IMR-90 (cell line): Measurements from ENCODE around the gene C10orf90. TPM values are rescaled to one million over a fixed set of nuclear protein-coding genes. Genes with fewer than 3 reads are reported as not detected.

Source experiments
- ATAC-seq: fragments of 200-7000 bp; cut with Tn5 transposase; 2 replicates; pipeline ENCODE4 v1.9.1; 2020; ENCODE audit warnings: low read depth, mild to moderate bottlenecking, moderate library complexity
- BruUV-seq: library from RNA; stranded (reverse); fragments of 400-500 nt; replicated peaks from 2 replicates; lab custom pipeline; 2021; lab: Mats Ljungman, UMichigan
- CTCF ChIA-PET: fragments of 300-600 bp; formaldehyde crosslinking; extraction: SDS; loops from one replicate; lab custom pipeline; 2021; ENCODE audit warnings: antibody characterized with exemption; lab: Yijun Ruan, JAX
- POLR2A ChIA-PET: fragments of 300-600 bp; sonication (Branson Sonifier 250); formaldehyde crosslinking; loops from one replicate; lab custom pipeline; 2022; ENCODE audit warnings: antibody characterized with exemption; ENCODE audit not compliant: unreplicated experiment; lab: Charles Lee
- DNase-seq: peaks from one replicate; pipeline ENCODE4 v3.0.0; 2013
- H2AFZ ChIP-seq: replicated peaks from 2 replicates; pipeline ENCODE3; 2013; ENCODE audit warnings: low read length, mild to moderate bottlenecking; ENCODE audit not compliant: poor library complexity
- H2AK5ac ChIP-seq: 2 replicates; pipeline ENCODE4 v1.6.1; 2013; ENCODE audit warnings: low read depth, low read length, inconsistent platforms
- H2AK9ac ChIP-seq: replicated peaks from 2 replicates; pipeline ENCODE3; 2013; ENCODE audit warnings: mild to moderate bottlenecking, low read depth, low read length, moderate library complexity; ENCODE audit not compliant: poor library complexity
- H2BK120ac ChIP-seq: 2 replicates; pipeline ENCODE4 v1.6.1; 2013; ENCODE audit warnings: low read depth, low read length, inconsistent platforms
- H2BK15ac ChIP-seq: 3 replicates; pipeline ENCODE4 v1.6.1; 2013; ENCODE audit warnings: low read depth, low read length, inconsistent platforms
- H2BK20ac ChIP-seq: 2 replicates; pipeline ENCODE4 v1.6.1; 2013; ENCODE audit warnings: low read depth, mild to moderate bottlenecking, inconsistent platforms, low read length, moderate library complexity
- H2BK5ac ChIP-seq: 2 replicates; pipeline ENCODE4 v1.6.1; 2013; ENCODE audit warnings: mild to moderate bottlenecking, low read depth, low read length, inconsistent platforms; ENCODE audit not compliant: poor library complexity, severe bottlenecking
- H3K14ac ChIP-seq: replicated peaks from 2 replicates; pipeline ENCODE4 v1.6.1; 2013; ENCODE audit warnings: low read depth, low read length, inconsistent platforms
- H3K18ac ChIP-seq: 2 replicates; pipeline ENCODE4 v1.6.1; 2013; ENCODE audit warnings: low read depth, low read length, control low read depth
- H3K23ac ChIP-seq: 2 replicates; pipeline ENCODE4 v1.6.1; 2013; ENCODE audit warnings: low read depth, low read length, inconsistent platforms
- H3K27ac ChIP-seq: 2 replicates; pipeline ENCODE4 v1.5.1; 2013; ENCODE audit warnings: mild to moderate bottlenecking, control low read depth, low read length; ENCODE audit not compliant: insufficient read depth
- H3K27me3 ChIP-seq: 2 replicates; pipeline ENCODE4 v1.6.1; 2013; ENCODE audit warnings: low read length; ENCODE audit not compliant: control insufficient read depth, insufficient read depth
- H3K36me3 ChIP-seq: 2 replicates; pipeline ENCODE4 v1.6.1; 2013; ENCODE audit warnings: low read length, mixed read lengths; ENCODE audit not compliant: control insufficient read depth, insufficient read depth
- H3K4ac ChIP-seq: 2 replicates; pipeline ENCODE4 v1.6.1; 2013; ENCODE audit warnings: low read depth, low read length, inconsistent platforms
- H3K4me1 ChIP-seq: 2 replicates; pipeline ENCODE4 v1.6.1; 2013; ENCODE audit warnings: low read length, mixed read lengths; ENCODE audit not compliant: control insufficient read depth, insufficient read depth
- H3K4me2 ChIP-seq: 2 replicates; pipeline ENCODE4 v1.6.1; 2013; ENCODE audit warnings: low read depth, mild to moderate bottlenecking, control low read depth, low read length, moderate library complexity
- H3K4me3 ChIP-seq: 2 replicates; pipeline ENCODE4 v1.5.1; 2013; ENCODE audit warnings: low read depth, mild to moderate bottlenecking, control low read depth, low read length, moderate library complexity; ENCODE audit not compliant: insufficient read depth
- H3K56ac ChIP-seq: 2 replicates; pipeline ENCODE4 v1.6.1; 2013; ENCODE audit warnings: low read length, inconsistent platforms; ENCODE audit not compliant: insufficient read depth; ENCODE audit errors: extremely low read depth
- H3K79me1 ChIP-seq, 2 experiments: 2 replicates each; pipeline ENCODE4 v1.6.1; 2013; ENCODE audit warnings: low read length in 2 of 2, inconsistent platforms in 1 of 2, low read depth in 1 of 2
- H3K9ac ChIP-seq: 2 replicates; pipeline ENCODE4 v1.6.1; 2013; ENCODE audit warnings: low read depth, low read length, control low read depth
- H3K9me1 ChIP-seq: 2 replicates; pipeline ENCODE4 v1.6.1; 2013; ENCODE audit warnings: low read length, inconsistent platforms; ENCODE audit not compliant: insufficient read depth
- H3K9me3 ChIP-seq: 2 replicates; pipeline ENCODE4 v1.6.1; 2013; ENCODE audit warnings: low read length; ENCODE audit not compliant: control insufficient read depth, insufficient read depth
- H4K20me1 ChIP-seq: 2 replicates; pipeline ENCODE4 v1.6.1; 2013; ENCODE audit warnings: low read length, inconsistent platforms; ENCODE audit not compliant: insufficient read depth
- H4K5ac ChIP-seq: 2 replicates; pipeline ENCODE4 v1.6.1; 2013; ENCODE audit warnings: mild to moderate bottlenecking, low read depth, low read length, control low read depth
- H4K8ac ChIP-seq, 2 experiments: 2 replicates each; pipeline ENCODE4 v1.6.1; 2013; ENCODE audit warnings: low read depth in 2 of 2, low read length in 2 of 2, control low read depth in 1 of 2, inconsistent platforms in 1 of 2
- H4K91ac ChIP-seq: 2 replicates; pipeline ENCODE4 v1.6.1; 2013; ENCODE audit warnings: low read depth, low read length, inconsistent platforms; ENCODE audit not compliant: insufficient read depth
- NFE2L2 ChIP-seq: fragments of 150-350 bp; IDR thresholded peaks from 2 replicates; pipeline ENCODE4 v1.6.1; 2016; ENCODE audit warnings: low read depth, mild to moderate bottlenecking, low read length
- RCOR1 ChIP-seq: IDR thresholded peaks from 2 replicates; pipeline ENCODE4 v1.6.1; 2012; ENCODE audit warnings: mild to moderate bottlenecking, low read length, improper control_type of control experiment; ENCODE audit not compliant: insufficient replicate concordance
- WGBS, 2 experiments: methylation state at CpG; one replicate each; pipeline versions ENCODE4 v1.1.5 to v1.1.7; 2013; ENCODE audit warnings: missing lambda C conversion rate in 2 of 2; ENCODE audit not compliant: insufficient read length in 1 of 2; ENCODE audit errors: extremely low coverage in 2 of 2; 5-methylcytosine and 5-hydroxymethylcytosine counted together
- dilution Hi-C: fragments of 300-500 bp; cut with HindIII; formaldehyde crosslinking; loops from one replicate; pipeline ENCODE4 v1.14.3; 2018; ENCODE audit warnings: low sequenced_read_pairs; ENCODE audit not compliant: unreplicated experiment
- in situ Hi-C: fragments of 300-500 bp; cut with MboI; formaldehyde crosslinking; loops from 3 replicates; pipeline ENCODE4 v1.14.3; 2019; ENCODE audit warnings: low sequenced_read_pairs, inconsistent platforms, mixed read lengths
- intact Hi-C: fragments of 100-400 bp; cut with micrococcal nuclease; formaldehyde crosslinking; loops from 2 replicates; pipeline ENCODE4 v1.10.0; 2022
- polyA plus RNA-seq, 3 experiments: library from polyadenylated mRNA; depleted of rRNA; stranded (reverse); fragments of >200 nt; gene quantifications; 2 replicates each; pipeline ENCODE4 v1.2.3, GENCODE V29; 2012; ENCODE audit warnings: low replicate concordance in 1 of 3
- total RNA-seq: library from RNA; depleted of rRNA; stranded (reverse); fragments of >200 nt; gene quantifications from 2 replicates; pipeline ENCODE4 v1.2.3, GENCODE V29; 2012

C10orf90 gene
- total and polyA plus RNA-seq, 2 of the 4 experiments (the other 2 are of a cell fraction) = 0.05 to 0.18 TPM

- CTCF ChIA-PET = no interaction called here
- WGBS, 2 experiments = no CpG with 5 or more reads among the region's 3 CpGs
- no TSS peak for BruUV-seq
- Histone ChIP-seq H3K27me3 (no peaks in the 10 kb centered on the region), H3K4me1 (no peaks in the 10 kb centered on the region), H3K23ac (no peak overlapping the region), H3K18ac (no peak overlapping the region), H4K20me1 (no peaks in the 10 kb centered on the region), H3K14ac (no peak overlapping the region), H3K4ac (no peak overlapping the region), H3K9me3 (no peaks in the 10 kb centered on the region; the same call in 1 of the 2 replicates), H3K4me2 (no peak overlapping the region), H2AK5ac (no peak overlapping the region), H3K79me1 (no peaks in the 10 kb centered on the region), H2BK15ac (no peak overlapping the region), H3K4me3 (no peak overlapping the region), H2BK120ac (no peak overlapping the region), H2AK9ac (no peak overlapping the region), H4K8ac (no peak overlapping the region), H3K36me3 (no peaks in the 10 kb centered on the region), H2AFZ (no peak overlapping the region), H4K91ac (no peak overlapping the region), H3K9ac (no peak overlapping the region), H4K5ac (no peak overlapping the region), H3K56ac (no peak overlapping the region), H2BK5ac (no peak overlapping the region), H3K27ac (no peak overlapping the region), H2BK20ac (no peak overlapping the region), H3K9me1 (no peaks in the 10 kb centered on the region)
- in situ Hi-C loops = no loop called here
- ATAC-seq (no peak), DNase-seq (no peak)
- intact Hi-C loops = no loop called here
- TF ChIP-seq RCOR1 (no peak), NFE2L2 (no peak)
- dilution Hi-C loops = no loop called here
- POLR2A ChIA-PET = no interaction called here
These were observed 1.3 kb downstream of the C10orf90 start for GRCh38 chr10:126669168-126669567.
